HG03064 (cell line): ENCODE data around the gene ZNF569.
"Not testable (repeated sequence)": the region's sequence is repeated elsewhere in the genome, so short reads cannot be mapped to it uniquely, and the experiment has no call there.

Experiments used
- ATAC-seq: cut with Tn5 transposase; IDR thresholded peaks from one replicate; pipeline ENCODE4 v1.9.1; 2021; ENCODE audit warnings: low read depth; ENCODE audit not compliant: unreplicated experiment

Gene ZNF569

DNA sequence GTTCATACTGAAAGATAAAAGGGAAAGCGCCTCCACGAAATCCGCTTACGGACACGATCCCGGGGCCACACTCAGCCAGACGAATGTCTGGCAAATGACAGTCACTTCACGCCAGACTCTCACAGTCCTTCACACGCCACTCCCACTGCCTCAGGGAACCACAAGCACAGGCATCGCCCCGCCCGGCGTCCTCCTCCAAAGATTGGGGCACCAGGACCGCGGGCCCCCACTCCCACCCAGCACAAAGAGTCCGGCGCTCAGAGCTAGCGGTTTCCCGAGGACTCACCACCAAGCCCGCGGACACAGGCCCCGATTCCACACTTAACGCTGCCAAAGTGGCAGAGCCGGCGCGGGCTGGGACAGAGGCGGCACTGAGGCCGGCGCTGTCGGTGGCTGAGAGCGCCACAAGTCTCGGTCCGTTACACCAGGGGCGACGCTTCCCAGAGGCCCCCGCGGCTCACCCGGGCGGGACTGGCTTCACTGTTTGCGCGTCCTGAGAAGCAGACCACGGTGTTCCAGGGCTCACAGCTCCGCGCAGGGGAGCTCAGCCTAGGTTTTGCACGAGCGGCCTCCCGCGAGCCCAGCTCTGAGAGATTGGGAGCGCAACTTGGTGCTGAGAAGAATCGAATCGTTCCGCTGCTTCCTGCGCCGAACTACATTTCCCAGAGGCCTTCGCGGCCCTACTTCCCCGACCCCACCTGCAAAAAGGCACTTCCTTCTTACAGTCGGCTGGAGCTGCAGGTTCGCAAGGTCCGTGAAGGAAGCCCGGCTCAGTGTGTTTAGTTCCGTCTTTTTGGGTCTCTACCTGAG lies at the start of gene ZNF569:
TSS of gene ZNF569 (minus strand) at position 647 of the 810 bp plus-strand sequence. CDS start 22,523 bp downstream, outside the sequence.
- ATAC-seq, result peak; percentile 54

DNA sequence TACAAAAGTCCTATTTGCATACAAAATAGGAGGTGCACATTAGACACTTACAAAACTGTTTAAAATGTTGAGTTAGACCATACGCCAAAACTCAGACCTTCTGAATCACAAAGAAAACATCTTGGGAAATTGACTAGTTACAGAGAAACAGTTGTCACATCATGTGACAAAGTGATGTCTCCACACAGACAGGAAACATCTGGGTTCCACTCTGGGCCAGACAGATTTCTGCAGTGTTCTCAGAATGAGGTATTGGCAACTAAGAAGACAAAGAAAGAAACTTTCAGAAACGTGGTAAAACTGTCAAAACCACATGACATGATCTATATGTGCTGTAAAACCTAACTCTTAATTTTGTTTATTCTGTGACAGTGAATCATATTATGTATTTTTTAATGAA lies 46.2 kb upstream of the ZNF569 start:
- ATAC-seq, result no peak

DNA sequence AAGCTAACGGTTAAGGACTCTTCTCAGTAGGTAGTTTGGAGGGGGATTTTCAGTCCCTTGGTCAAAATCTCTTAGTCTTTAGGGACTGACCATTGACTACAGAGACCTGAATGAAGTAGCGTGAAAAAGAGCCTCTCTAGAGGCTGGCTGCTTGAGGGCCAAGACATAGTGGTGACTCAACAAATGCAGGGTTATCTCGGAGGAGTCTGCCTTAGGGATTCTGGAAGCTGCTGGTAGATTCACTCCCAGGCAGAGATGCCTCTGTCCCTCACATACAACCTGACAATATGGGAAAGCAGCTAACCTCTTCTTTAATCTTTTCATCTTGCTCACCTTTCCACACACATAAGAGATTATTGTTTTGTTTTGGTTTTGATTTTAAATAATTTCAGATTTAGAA lies 44.6 kb upstream of the ZNF569 start:
- no peak for ATAC-seq

DNA sequence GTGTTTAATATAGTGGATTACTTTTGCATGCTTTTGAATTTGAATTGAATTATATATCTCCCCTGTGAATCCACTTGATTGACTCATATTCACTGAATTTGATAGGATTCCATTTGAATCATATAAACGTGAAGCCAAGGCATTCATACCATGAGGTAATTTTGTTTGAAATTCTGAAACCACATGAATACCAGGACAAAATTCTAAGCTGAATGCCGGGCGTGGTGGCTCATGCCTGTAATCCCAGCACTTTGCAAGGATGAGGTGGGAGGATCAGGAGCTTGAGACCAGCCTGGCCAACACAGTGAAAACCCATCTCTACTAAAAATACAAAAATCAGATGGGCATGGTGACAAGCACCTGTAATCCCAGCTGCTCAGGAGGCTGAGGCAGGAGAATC lies 43.9 kb upstream of the ZNF569 start:
- no peak for ATAC-seq

DNA sequence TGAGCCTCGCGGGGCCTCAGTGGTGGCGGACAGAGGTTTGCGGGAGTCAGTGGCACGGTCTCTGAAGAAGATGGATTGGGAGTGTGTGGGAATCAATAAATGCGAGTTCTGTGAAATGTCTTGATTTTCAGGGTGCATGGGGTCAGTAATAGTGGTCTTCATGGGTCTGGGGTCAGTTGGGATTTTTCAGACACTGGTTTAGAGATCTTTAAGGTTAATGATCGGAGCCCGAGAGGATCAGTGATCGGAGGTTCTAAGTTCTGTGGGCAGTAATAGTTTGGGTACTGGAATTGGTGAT lies 39.9 kb upstream of the ZNF569 start:
- ATAC-seq, result no peak

DNA sequence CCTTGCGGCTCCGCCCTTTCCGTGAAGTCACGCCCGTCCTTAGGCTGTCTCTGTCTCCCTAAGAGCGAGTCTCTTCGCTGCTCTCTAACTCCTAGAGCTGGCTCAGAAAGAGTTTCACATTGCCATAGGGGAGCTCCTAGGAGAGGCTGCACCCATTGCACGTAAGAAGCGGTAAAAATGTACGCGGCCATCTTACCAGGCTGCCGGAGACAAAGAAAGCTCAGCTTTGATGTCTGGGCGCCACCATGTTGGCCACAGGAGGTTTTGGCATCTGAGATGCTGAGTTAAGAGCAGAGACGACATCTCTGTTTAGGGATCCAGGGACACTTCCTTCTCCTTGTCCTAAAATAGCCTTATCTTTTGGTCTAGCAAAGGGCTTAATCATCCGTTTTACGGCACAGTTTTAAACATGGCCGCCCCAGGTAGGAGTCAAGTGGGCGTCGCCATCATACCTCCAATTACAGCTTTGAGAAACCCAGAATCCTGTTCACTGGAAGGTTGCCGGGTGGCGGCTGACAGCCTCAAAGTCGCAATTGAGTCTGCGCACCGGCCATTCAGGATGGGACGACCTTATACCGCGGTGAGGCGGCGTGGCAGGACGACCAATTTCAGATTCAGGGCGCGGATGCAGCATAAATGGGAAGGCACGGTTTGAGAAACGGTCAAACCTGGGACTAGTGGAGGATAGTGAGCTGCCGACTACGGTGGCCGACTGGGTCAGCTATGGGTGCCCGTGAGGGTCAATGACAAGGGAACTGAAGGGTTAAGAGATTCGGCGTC lies 39.3 kb upstream of the ZNF569 start, which contains the start of gene ZNF793:
TSS of gene ZNF793 (plus strand) at position 553 of the 780 bp plus-strand sequence. CDS start 16,501 bp downstream, outside the sequence.
- ATAC-seq, result no peak

DNA sequence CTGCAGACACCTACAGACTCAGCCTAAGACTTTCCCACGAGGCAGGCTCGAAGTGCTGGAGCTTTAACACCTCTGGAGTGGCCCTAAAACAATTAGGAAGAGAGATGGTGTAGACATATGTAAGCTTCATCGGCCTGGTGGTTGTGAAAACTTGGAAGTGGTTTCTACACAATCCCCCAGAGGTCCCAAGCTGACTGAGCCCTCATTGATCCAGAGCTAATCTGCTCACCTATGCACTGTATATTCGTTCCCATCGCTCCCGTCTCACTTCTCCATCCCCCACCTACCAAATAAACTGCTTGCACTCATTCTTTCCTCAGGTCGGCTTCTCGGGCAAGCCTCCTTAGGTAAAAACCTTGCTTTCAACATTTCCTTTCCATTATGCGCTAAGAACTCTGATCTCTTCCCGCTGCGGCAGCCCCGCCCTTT lies 38.7 kb upstream of the ZNF569 start:
- no peak for ATAC-seq

DNA sequence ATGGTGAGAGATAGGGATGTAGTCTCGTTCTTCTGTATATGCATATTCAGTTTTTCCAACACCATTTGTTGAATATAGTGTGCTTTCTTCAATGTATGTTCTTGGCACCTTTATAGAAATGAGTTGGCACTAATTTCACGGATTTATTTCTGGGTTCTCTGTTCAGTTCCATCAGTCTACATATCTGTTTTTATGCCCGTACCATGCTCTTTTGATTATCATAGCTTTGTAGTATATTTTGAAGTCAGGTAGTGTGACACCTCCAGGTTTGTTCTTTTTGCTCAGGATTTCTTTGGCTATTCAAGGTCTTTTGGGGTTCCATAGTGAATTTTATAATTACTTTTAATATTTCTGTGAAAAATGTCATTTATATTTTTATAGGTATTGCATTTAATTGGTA lies 25.0 kb upstream of the ZNF569 start:
- no peak for ATAC-seq

DNA sequence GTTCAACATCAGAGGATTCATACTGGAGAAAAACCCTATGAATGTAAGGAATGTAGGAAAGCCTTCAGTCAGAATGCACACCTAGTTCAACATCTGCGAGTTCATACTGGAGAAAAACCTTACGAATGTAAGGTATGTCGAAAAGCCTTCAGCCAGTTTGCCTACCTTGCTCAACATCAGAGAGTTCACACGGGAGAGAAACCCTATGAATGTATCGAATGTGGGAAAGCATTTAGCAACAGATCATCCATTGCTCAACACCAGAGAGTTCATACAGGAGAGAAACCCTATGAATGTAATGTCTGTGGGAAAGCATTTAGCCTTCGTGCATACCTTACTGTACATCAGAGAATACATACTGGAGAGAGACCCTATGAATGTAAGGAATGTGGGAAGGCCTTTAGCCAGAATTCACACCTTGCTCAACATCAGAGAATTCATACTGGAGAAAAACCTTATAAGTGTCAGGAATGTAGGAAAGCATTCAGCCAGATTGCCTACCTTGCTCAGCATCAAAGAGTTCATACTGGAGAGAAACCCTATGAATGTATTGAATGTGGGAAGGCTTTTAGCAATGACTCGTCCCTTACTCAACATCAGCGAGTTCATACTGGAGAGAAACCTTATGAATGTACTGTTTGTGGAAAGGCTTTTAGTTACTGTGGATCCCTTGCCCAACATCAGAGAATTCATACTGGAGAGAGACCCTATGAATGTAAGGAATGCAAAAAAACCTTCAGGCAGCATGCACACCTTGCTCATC lies 17.3 kb upstream of the ZNF569 start:
- no peak for ATAC-seq

DNA sequence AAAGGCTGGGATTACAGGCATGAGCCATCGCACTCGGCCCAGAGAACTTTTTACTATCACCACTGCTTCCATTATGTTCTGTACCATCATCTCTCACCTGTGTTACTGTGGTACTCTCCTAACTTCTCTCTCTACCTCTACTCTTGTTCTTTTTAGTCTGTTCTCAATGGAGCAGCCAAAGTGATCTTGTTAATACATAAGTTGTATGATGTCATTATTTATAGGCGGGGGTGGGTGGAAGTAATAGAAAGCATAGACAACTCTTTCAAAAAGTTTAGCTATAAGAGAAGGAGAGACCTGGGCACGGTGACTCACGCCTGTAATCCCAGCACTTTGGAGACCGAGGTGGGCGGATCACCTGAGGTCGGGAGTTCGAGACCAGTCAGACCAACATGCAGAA lies 4.9 kb upstream of the ZNF569 start:
- ATAC-seq, result no peak

DNA sequence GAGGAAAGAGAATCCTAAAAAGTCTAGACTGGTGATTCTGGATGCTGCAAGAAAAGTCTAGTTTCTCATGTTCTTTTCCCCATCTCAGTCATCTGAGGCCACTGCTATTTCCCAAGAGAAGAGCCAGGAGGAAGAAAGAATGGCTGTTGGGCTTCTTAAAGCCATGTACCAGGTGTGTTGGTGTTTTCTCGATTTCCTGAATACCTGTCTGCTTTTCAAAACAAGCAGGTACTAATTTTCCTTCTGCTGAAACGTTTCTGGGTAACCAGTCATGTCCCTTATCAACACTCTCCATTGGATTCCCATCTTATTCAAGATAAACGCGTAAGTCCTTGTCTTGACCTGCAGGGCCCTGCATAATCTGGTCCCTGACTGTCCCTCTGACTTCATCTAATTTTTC lies 3.0 kb upstream of the ZNF569 start:
- ATAC-seq, result no peak

DNA sequence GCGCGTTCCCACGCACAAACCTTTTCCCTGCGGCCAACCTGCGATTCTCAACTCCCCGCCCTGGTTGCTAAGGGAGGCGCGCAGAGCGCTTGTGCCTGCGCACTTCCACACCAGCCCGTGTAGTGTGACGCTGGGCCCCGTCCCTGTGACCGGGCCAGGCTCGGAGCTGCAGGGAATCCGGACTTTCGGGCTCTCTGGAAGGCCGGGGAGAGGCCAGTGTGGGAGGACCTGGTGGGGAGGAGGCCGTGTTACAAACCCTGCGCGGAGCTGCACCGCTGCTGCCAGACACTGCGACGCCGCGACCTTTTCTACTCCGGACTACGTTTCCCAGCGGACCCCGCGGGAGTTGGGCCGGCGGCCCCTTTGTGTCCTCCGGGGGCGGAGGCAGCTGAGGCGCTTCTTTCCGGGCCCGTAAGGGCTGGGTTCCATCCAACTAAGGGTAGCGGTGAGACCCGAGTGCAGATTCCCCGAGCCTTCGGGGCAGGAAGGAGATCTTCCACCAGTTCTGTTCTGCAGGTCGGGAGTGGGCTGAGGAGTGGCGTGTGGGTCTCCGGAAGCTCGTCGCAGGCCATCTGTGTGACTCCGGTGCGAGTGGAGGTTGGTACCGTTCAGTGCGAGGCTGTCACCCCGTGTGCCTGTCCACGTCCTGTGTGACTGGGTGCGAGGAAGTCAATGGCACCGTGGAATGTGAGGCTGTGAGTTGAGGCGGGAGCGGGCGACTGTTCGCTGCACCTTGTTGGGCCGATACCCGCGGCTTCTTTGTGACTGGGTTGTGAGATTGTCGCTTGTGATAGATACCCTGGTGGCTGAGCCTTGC lies 1.9 kb upstream of the ZNF569 start, which contains the start of gene ZNF570:
TSS of gene ZNF570 (plus strand) at position 396 of the 817 bp plus-strand sequence. CDS start 999 bp downstream, outside the sequence.
- no peak for ATAC-seq

DNA sequence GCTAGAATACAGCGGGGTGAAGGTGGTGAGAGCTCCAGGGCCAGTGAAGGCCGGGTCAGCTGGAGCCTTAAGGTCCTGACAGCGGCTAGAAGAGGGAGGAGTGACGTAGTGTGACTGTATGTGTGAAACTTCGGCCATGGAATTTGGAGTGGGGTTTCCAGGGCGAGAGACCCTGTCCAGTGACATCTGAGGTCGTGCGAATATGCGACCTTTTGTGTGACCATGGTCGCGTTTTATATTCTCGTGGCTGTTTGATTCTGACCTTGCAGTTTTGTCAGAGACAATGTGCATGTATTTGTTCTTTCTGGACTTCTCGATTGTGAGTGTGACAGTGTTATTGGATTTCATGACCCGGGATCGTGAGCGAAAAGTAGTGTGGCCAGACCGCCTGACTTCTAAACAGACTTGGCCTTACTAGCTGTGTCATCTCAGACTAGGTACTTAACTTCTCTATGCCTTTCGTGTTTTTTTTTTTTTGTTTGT lies 405 bp upstream of the ZNF569 start:
- ATAC-seq, result no peak

DNA sequence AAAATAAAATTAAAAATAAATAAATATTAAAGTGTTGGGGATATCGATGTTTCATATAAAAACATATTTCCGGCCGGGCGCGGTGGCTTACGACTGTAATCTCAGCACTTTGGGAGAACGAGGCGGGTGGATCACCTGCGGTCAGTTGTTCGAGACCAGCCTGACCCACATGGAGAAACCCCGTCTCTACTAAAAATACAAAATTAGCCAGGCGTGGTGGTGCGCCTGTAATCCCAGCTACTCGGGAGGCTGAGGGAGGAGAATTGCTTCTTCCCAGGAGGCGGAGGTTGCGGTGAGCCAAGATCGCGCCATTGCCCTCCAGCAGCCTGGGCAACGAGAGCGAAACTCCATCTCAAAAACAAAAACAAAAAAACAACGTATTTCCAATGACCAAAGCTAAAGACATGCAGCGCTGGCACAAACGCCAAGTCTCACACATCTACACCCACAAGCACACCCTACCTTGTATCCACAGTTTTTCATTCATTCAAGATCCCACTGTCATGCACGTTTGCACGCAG lies 907 bp downstream of the ZNF569 start:
- no peak for ATAC-seq

DNA sequence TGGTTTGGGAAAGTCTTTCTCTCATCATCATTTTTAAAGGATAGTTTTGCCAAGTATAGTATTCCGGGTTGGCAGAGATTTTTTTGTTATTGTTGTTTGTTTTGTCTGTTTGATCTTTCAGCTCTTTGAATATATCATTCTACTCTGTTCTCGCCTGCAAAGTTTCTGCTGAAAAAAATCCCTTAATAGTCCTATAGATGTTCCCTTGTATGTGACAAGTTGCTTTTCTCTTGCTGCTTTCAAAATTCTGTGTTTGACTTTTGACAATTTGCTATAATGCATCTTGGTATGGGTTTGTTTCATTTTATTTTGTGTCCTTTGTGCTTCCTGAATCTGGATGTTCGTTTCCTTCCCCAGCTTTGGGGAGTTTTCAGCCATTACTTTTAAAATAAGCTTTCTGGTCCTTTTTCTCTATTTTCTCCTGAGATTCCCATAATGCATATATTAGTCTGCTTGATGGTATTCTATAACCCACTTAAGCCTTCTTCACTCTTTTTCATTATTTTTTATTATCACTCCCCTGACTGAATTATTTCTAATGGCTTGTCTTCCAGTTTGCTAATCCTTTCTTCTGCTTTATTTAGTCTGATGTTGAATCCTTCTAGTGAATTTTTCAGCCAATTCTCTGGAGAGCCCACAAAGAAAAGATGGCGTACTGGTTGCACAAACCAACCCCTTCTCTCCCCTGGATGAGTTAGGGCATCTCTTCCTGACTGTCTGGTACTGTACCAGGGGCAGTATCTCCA lies 14.6 kb downstream of the ZNF569 start:
- ATAC-seq, result no peak

DNA sequence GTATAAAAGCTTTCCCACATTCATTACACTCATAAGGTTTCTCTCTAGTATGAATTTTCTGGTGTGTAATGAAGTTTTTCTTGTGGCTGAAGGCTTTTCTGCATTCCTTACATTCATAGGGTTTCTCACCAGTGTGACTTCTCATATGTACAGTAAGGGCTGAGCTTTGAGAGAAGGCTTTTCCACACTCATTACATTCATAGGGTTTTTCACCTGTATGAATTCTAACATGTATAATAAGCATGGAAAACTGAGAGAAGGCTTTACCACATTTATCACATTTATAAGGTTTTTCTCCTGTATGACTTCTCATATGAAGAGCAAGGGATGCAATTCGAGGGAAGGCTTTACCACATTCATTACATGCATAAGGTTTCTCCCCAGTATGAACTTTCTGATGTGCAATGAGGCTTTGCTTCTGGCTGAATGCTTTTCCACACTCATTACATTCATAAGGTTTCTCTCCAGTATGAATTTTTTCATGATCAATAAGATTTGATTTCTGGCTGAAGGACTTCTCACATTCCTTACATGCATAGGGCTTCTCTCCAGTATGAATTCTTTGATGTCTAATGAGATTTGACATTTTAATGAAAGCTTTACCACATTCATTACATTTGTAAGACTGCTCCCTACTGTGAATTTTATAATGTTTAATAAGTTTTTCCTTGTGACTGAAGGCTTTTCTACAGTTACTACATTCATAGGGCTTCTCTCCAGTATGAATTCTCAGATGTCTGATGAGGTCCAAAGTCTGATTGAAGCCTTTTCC lies 53.7 kb downstream of the ZNF569 start:
- ATAC-seq, result no peak

DNA sequence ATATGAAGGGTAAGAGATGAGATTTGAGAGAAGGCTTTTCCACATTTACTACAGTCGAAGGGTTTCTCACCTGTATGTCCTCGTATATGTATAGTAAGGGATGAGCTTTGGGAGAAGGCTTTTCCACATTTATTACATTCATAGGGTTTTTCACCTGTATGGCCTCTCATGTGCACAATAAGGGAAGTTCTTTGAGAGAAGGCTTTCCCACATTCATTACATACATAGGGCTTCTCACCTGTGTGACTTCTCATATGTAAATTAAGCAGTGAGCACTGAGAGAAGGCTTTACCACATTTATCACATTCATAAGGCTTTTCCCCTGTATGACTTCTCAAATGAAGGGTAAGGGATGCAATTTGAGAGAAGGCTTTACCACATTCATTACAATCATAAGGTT lies 54.5 kb downstream of the ZNF569 start:
- ATAC-seq, result no peak

DNA sequence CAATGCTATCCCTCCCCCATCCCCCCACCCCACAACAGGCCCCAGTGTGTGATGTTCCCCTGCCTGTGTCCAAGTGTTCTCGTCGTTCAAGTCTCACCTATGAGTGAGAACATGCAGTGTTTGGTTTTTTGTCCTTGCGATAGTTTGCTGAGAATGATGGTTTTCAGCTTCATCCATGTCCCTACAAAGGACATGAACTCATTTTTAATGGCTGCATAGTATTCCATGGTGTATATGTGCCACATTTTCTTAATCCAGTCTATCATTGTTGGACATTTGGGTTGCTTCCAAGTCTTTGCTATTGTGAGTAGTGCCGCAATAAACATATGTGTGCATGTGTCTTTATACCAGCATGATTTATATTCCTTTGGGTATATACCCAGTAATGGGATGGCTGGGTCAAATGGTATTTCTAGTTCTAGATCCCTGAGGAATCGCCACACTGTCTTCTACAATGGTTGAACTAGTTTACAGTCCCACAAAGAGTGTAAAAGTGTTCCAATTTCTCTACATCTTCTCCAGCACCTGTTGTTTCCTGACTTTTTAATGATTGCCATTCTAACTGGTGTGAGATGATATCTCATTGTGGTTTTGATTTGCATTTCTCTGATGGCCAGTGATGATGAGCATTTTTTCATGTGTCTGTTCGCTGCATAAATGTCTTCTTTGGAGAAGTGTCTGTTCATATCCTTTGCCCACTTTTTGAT lies 61.0 kb downstream of the ZNF569 start:
- not testable (repeated sequence) for ATAC-seq
